Measurements from ENCODE around the gene AKR1B1. TPM values are rescaled to one million over a fixed set of nuclear protein-coding genes. Genes with fewer than 3 reads are reported as not detected.

AKR1B1 gene
- total RNA-seq, 4 donors from 2014 or later, result 8.6 to 22.4 (median 13.1) TPM

DNA sequence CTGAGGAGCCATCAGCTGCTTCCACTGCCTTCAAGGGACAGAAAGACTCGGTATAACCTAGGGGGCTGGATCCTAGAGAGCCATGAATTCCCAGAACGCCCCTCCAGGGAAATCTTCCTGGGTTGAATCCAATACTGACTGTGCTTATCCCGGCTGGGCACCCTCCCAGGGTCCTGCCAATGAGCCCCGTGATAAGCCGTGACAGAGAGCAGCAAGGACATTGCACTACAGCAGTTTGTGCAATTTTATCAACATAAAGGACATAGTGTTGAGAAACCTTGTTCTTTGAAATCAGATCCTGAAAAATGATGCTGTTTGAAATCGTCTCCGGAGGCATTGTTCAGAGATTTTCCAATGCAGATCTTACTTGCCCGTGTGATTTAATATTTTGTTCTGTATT is 18.8 kb downstream of the AKR1B1 start:
- DNase-seq (ENCODE audit: low spot score in 2 of 2), result no peak
- no peak overlapping the region for H3K4me3 ChIP-seq (ENCODE audit: low read depth, poor library complexity, severe bottlenecking)
- intact Hi-C loops (cut with DNase I; ENCODE audit: low total_unique reads), result no loop called here
- WGBS, 2 donors, result 90 to 92% methylated on average over 8 of the region's 8 CpGs
- TF ChIP-seq POLR2A (IDR thresholded peaks at IDR 0.05), result no peak
- TF ChIP-seq, protein P1, sequence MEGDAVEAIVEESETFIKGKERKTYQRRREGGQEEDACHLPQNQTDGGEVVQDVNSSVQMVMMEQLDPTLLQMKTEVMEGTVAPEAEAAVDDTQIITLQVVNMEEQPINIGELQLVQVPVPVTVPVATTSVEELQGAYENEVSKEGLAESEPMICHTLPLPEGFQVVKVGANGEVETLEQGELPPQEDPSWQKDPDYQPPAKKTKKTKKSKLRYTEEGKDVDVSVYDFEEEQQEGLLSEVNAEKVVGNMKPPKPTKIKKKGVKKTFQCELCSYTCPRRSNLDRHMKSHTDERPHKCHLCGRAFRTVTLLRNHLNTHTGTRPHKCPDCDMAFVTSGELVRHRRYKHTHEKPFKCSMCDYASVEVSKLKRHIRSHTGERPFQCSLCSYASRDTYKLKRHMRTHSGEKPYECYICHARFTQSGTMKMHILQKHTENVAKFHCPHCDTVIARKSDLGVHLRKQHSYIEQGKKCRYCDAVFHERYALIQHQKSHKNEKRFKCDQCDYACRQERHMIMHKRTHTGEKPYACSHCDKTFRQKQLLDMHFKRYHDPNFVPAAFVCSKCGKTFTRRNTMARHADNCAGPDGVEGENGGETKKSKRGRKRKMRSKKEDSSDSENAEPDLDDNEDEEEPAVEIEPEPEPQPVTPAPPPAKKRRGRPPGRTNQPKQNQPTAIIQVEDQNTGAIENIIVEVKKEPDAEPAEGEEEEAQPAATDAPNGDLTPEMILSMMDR (IDR thresholded peaks at IDR 0.05), result no peak

DNA sequence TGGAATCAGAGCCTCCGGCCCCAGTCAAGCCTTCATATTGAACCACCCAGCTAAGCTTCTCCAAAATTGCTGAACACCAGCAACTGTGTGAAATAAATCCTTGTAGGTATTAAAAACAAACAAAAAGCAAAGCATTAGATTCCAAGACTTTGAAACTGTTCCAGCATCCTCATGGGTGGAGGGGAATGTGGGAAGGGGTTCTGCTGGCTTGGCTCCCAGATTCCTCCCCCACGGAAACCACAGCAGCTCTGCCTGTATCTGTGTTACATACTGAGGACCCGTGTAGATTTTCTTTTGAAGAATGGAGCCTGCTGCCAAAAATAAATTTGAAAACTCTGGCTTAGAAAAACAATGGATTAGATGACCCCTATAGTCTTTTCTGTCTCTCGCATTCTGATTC is 20.0 kb downstream of the AKR1B1 start:
- WGBS, 2 donors, result 66 to 69% methylated on average over 4 of the region's 4 CpGs
- intact Hi-C loops (cut with DNase I; ENCODE audit: low total_unique reads), result loop anchor here (10.0 kb wide), 1 partner anchor 76 kb away; no protein-coding TSS in a partner anchor

DNA sequence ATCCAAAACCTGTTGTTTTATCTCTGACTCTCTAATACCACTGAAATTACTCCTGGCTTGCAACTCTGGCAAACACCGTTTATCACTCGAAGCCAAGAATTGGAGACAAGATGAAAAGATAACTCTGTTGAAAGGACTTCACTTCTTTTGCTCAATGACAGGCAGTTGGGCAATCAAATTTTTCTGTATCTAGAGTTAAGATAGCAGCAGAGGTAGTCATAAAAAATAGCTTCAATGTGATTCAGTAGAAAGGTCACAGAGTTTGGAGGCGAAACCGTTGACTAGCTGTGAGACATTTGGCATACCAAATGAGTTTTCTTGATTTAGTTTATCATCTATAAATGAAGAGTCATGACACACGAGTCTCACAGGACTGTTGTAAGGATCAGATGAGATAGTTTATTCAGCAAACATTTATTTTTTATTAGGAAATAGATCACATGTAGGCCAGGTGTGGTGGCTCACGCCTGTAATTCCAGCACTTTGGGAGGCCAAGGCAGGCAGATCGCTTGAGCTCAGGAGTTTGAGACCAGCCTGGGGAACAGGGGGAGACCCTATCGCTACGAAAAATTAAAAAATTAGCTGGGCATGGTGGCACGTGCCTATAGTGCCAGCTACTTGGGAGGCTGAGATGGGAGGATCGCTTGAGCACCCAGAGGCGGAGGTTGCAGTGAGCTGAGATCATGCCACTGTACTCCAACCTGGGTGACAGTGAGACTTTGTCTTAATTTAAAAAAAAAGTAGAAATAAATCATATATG is 23.6 kb downstream of the AKR1B1 start:
- TF ChIP-seq, protein P1 (IDR thresholded peaks at IDR 0.05), result no peak
- no peak for TF ChIP-seq POLR2A (IDR thresholded peaks at IDR 0.05)
- WGBS, 2 donors, result 80 to 81% methylated on average over 12 of the region's 12 CpGs
- DNase-seq (ENCODE audit: low spot score in 2 of 2), result peak in 1 of 2 donors; percentile 56
- H3K4me3 ChIP-seq (ENCODE audit: low read depth, poor library complexity, severe bottlenecking), result no peak overlapping the region
- intact Hi-C loops (cut with DNase I; ENCODE audit: low total_unique reads), result loop anchor here (10.0 kb wide), 1 partner anchor 79 kb away; no protein-coding TSS in a partner anchor

More for the DNA sequence above, 20.0 kb downstream of the AKR1B1 start:
- no peak for DNase-seq (ENCODE audit: low spot score in 2 of 2)
- no peak for TF ChIP-seq POLR2A (IDR thresholded peaks at IDR 0.05)
- TF ChIP-seq, protein P1 (IDR thresholded peaks at IDR 0.05), result no peak
- no peak overlapping the region for H3K4me3 ChIP-seq (ENCODE audit: low read depth, poor library complexity, severe bottlenecking)

DNA sequence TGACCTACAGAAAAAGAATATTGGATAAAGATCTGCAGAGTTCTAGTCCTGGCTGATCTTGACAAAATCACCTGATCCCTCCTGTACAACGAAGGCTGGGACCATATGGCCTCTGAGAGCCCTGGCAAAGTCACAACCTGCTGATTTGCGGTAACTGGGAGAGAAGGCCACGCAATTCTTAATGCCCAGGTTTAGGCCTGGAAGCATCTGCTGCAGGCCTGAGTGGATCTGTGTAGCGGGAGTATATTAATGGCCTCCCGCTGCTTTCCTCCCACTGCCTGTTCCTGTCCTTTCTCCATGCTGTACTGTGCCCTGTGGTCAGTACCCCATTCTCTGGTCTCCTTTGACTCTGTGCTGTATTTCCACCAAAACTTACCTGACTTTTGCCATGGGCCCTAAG is 24.2 kb downstream of the AKR1B1 start:
- DNase-seq (ENCODE audit: low spot score in 2 of 2), result peak in 1 of 2 donors; percentile 28
- TF ChIP-seq, protein P1 (IDR thresholded peaks at IDR 0.05), result no peak
- no peak for TF ChIP-seq POLR2A (IDR thresholded peaks at IDR 0.05)
- 93% methylated on average over 5 of the region's 5 CpGs for WGBS, 2 donors
- no peak overlapping the region for H3K4me3 ChIP-seq (ENCODE audit: low read depth, poor library complexity, severe bottlenecking)
- intact Hi-C loops (cut with DNase I; ENCODE audit: low total_unique reads), result loop anchor here (5.0 to 10.0 kb wide), 2 partner anchors 80 to 173 kb away; no protein-coding TSS in a partner anchor

DNA sequence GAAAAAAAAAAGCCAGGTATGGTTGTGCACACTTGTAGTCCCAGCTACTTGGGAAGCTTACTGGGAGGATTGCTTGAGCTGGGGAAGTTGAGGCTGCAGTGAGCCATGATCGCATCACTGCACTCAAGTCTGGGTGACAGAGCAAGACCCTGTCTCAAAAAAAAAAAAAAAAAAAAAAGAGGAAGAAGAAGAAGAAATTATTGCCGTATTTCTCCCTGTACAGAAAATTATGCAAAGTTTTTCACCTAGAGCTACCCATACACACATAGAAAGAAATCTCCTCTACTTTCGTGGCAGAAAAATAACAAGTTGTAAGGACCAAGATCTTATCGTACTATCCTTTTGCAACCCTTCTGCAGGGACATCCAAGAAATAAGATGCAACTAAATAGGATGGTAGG is 25.5 kb downstream of the AKR1B1 start:
- no peak for TF ChIP-seq POLR2A (IDR thresholded peaks at IDR 0.05)
- 88% methylated on average over 4 of the region's 4 CpGs for WGBS, 2 donors
- H3K4me3 ChIP-seq (ENCODE audit: low read depth, poor library complexity, severe bottlenecking), result no peak overlapping the region
- no peak for DNase-seq (ENCODE audit: low spot score in 2 of 2)
- intact Hi-C loops (cut with DNase I; ENCODE audit: low total_unique reads), result loop anchor here (5.0 to 10.0 kb wide), 2 partner anchors 81 to 174 kb away; no protein-coding TSS in a partner anchor

DNA sequence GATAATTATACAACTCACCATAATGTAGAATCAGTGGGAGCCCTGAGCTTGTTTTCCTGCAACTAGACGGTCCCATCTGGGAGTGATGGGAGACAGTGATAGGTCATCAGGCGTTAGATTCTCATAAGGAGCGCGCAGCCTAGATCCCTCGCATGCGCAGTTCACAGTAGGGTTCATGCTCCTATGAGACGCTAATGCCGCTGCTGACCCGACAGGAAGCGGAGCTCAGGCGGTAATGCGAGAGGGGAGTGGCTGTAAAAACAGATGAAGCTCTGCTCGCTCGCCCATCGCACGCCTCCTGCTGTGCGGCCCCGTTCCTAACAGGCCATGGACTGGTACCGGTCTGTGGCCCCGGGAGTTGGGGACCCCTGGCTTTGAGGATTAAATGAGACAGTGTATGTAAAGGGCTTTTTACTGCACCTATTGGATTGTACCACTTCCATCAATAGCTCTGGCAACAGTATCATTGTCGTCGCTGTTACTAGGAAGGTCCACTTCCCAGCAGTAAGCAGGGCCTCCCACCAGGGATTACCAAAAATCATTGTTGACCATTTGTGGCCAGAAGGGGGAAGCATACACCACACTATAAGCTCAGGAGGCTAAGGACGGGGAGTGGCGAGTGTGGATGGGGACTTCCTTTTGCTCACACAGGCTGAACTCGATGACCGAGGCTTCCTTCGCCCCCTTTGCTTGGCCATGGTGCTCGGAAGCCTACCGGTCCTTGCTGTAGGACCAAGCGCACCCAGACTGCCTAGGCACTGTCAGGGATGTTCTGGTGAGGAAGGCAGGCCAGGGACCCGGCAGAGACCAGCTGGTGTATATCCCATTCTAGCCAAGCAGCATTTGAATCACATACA is 26.4 kb downstream of the AKR1B1 start:
- peak; percentile 83 to 96 for DNase-seq (ENCODE audit: low spot score in 2 of 2)
- no peak overlapping the region for H3K4me3 ChIP-seq (ENCODE audit: low read depth, poor library complexity, severe bottlenecking)
- intact Hi-C loops (cut with DNase I; ENCODE audit: low total_unique reads), result loop anchor here (5.0 to 10.0 kb wide), 2 partner anchors 82 to 175 kb away; no protein-coding TSS in a partner anchor
- no peak for TF ChIP-seq POLR2A (IDR thresholded peaks at IDR 0.05)
- TF ChIP-seq, protein P1 (IDR thresholded peaks at IDR 0.05), result peak in 1 of 3 donors; percentile 72
- WGBS, 2 donors, result 4 to 8% methylated on average over 27 to 31 of the region's 31 CpGs

Data from lower leg skin (tissue), 4 donors.